ENCODE results near the gene NAA80. TPM values are rescaled to one million over a fixed set of nuclear protein-coding genes. Genes with fewer than 3 reads are reported as not detected.

The NAA80 gene
- total RNA-seq, 1 donor from 2014 or later, result 16.2 TPM

DNA sequence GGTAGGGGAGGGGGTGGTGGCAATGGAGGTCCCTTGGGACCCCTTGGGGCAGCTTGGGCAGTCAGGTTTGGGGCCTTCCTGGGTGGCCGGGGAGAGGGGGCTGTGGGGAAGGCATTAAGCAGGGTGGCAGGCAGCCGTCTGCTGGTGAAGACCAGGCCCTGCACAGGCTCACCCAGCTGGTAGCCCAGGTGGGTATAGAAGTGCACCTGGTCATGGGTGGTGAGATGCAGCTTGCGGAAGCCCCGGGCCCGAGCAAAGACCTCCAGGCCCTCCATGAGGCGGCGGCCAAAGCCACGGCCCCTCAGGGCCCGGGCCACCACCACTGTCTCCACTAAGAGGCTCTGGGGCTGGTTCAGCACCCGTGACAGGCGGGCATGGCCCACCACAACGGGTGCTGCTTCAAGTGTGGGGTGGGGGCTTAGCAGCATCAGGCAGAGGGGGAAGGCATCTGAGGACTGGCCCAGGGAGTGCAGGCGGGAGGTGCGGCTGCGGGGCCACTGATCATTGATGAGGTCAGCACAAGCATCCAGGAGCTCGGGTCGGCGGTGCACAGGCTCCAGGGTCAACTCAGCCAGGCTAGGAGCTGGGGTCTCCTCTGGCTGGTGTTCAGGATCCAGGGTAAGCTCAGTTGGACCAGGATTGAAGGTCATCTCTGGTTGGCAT lies 2.4 kb downstream of the NAA80 start:
- no peak for DNase-seq (ENCODE audit: extremely low spot score, unreplicated experiment)
- Mint-ChIP-seq H3K27me3 (ENCODE audit: unreplicated experiment) (no peaks in the 10 kb centered on the region), H3K4me1 (ENCODE audit: unreplicated experiment) (peaks cover 29% of the 10 kb centered on the region), H3K9me3 (ENCODE audit: unreplicated experiment) (no peaks in the 10 kb centered on the region), H3K27ac (ENCODE audit: unreplicated experiment) (no peak overlapping the region), H3K36me3 (ENCODE audit: unreplicated experiment) (no peaks in the 10 kb centered on the region), H3K4me3 (ENCODE audit: unreplicated experiment) (no peak overlapping the region)
- TF ChIP-seq, protein P1, sequence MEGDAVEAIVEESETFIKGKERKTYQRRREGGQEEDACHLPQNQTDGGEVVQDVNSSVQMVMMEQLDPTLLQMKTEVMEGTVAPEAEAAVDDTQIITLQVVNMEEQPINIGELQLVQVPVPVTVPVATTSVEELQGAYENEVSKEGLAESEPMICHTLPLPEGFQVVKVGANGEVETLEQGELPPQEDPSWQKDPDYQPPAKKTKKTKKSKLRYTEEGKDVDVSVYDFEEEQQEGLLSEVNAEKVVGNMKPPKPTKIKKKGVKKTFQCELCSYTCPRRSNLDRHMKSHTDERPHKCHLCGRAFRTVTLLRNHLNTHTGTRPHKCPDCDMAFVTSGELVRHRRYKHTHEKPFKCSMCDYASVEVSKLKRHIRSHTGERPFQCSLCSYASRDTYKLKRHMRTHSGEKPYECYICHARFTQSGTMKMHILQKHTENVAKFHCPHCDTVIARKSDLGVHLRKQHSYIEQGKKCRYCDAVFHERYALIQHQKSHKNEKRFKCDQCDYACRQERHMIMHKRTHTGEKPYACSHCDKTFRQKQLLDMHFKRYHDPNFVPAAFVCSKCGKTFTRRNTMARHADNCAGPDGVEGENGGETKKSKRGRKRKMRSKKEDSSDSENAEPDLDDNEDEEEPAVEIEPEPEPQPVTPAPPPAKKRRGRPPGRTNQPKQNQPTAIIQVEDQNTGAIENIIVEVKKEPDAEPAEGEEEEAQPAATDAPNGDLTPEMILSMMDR (IDR thresholded peaks at IDR 0.05), result no peak

DNA sequence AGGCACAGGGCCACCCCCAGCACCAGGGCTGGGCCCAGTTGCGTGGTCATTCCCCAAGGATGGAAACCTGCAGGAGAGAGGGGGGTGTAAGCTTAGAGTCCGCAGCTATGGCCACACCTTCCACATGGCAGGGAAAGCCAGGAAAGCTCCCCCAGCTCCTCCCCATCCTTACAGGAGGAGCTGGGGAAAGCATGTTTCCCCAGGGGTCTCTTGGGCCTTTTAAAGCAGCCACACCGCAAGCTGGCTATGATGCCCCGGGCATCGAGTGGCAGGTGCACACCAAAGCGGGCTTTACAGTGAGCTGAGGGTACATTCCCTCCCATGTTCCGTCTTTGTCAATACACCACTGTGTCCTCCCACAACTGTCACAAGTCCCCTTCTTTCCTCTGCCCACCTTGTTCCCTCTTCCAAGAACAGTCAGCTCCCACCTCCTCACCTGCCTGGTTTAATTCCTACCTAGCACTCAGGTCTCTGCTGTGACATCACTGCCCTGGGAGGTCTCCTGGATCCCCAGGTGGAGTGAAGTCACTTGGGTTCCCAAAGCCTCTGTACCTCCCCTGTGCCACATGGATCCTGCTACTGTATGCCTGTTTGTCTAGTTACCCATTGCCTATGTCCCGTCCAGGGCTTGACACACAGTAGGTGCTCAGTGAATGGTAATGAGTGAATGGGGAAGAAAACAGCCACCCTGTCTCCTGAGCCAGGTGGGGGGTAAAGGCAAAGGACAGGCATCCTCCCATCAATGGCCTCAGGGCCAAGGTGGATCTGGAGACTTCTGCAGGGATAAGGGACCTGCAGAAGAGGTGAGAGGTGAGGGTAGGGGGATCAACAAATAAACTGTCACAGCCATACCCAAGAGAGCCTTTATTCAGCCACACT lies 3.4 kb downstream of the NAA80 start:
- H3K27me3 Mint-ChIP-seq (ENCODE audit: unreplicated experiment), result no peaks in the 10 kb centered on the region
- no peak overlapping the region for H3K4me3 Mint-ChIP-seq (ENCODE audit: unreplicated experiment)
- no peak overlapping the region for H3K27ac Mint-ChIP-seq (ENCODE audit: unreplicated experiment)
- TF ChIP-seq, protein P1 (IDR thresholded peaks at IDR 0.05), result no peak
- H3K9me3 Mint-ChIP-seq (ENCODE audit: unreplicated experiment), result no peaks in the 10 kb centered on the region
- DNase-seq (ENCODE audit: extremely low spot score, unreplicated experiment), result no peak
- peaks cover 32% of the 10 kb centered on the region for H3K4me1 Mint-ChIP-seq (ENCODE audit: unreplicated experiment)
- H3K36me3 Mint-ChIP-seq (ENCODE audit: unreplicated experiment), result no peaks in the 10 kb centered on the region

DNA sequence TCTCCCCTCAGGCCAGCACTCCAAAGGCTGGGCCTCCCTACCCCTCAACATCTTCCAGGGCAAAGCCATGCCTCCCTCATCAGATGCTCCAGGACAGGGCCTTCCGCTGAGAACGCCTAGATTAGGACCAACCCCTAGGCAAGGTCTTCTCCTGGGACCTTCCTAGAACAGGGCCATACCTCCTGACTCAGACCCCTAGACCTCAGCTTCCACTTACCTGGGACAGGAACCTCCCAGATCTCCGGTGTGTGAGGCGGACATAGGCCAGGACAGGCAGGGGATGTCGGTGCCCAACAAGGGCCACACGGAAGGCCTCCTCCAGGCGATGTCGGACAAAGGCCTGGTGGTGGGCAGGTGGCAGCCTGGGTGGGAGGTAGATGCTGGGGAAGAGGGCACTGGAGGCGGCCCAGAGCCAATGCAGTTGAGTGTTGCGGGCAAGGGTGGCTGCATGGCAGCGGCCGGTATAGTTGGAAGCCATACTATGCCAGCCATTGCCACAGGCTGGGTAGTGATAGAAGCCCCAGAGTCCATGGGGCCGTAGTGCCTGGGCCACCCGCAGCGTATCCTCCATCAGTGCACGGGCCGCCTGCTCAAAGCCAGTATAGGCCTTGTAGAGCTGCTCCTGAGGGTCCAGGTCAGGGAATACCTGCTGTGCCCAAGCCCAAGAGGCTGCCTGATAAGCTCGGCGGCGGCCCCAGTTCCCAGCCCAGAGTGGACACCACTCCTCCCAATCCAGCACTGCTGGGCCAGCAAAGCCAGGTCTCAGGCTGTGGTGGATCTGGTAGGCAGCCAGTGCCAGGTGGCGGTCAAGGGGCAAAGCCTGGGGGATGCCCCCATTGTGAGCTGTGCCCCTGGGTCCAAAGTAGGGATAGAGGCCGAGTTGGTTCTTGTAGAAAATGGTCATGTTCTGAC lies 4.5 kb downstream of the NAA80 start:
- Mint-ChIP-seq H3K27me3 (ENCODE audit: unreplicated experiment) (no peaks in the 10 kb centered on the region), H3K36me3 (ENCODE audit: unreplicated experiment) (peaks cover 3% of the 10 kb centered on the region), H3K4me1 (ENCODE audit: unreplicated experiment) (peaks cover 25% of the 10 kb centered on the region), H3K27ac (ENCODE audit: unreplicated experiment) (no peak overlapping the region), H3K9me3 (ENCODE audit: unreplicated experiment) (no peaks in the 10 kb centered on the region), H3K4me3 (ENCODE audit: unreplicated experiment) (no peak overlapping the region)
- no peak for DNase-seq (ENCODE audit: extremely low spot score, unreplicated experiment)
- TF ChIP-seq, protein P1 (IDR thresholded peaks at IDR 0.05), result no peak

- H3K4me1 Mint-ChIP-seq (ENCODE audit: unreplicated experiment), result peaks cover 21% of the 10 kb centered on the region
- no peaks in the 10 kb centered on the region for H3K27me3 Mint-ChIP-seq (ENCODE audit: unreplicated experiment)
- no peak overlapping the region for H3K4me3 Mint-ChIP-seq (ENCODE audit: unreplicated experiment)
- no peaks in the 10 kb centered on the region for H3K9me3 Mint-ChIP-seq (ENCODE audit: unreplicated experiment)
- TF ChIP-seq, protein P1 (IDR thresholded peaks at IDR 0.05), result no peak
- H3K27ac Mint-ChIP-seq (ENCODE audit: unreplicated experiment), result no peak overlapping the region
- peaks cover 3% of the 10 kb centered on the region for H3K36me3 Mint-ChIP-seq (ENCODE audit: unreplicated experiment)
- DNase-seq (ENCODE audit: extremely low spot score, unreplicated experiment), result no peak
These were observed 5.1 kb downstream of the NAA80 start for GRCh38 chr3:50294089-50294488.
